IPS DF 6.9 (cell line): Measurements from ENCODE around the gene NAGA.
"Not testable (repeated sequence)": the region's sequence is repeated elsewhere in the genome, so short reads cannot be mapped to it uniquely, and the experiment has no call there.

ENCODE experiments used
- DNase-seq: peaks from one replicate; pipeline ENCODE4 v3.0.0-alpha.2; 2013; ENCODE audit warnings: low read depth, low spot score
- H3K27ac ChIP-seq: one replicate; pipeline ENCODE4 v1.5.1; 2013; ENCODE audit warnings: low read length, control low read depth
- H3K27me3 ChIP-seq: 2 replicates; pipeline ENCODE4 v1.6.1; 2013; ENCODE audit warnings: mild to moderate bottlenecking, low read length; ENCODE audit not compliant: control insufficient read depth, insufficient read depth
- H3K36me3 ChIP-seq: 2 replicates; pipeline ENCODE4 v1.6.1; 2013; ENCODE audit warnings: low read length; ENCODE audit not compliant: control insufficient read depth, insufficient read depth
- H3K4me1 ChIP-seq: 2 replicates; pipeline ENCODE4 v1.6.1; 2013; ENCODE audit warnings: low read length; ENCODE audit not compliant: control insufficient read depth, insufficient read depth
- H3K4me3 ChIP-seq: 2 replicates; pipeline ENCODE4 v1.5.1; 2013; ENCODE audit warnings: mild to moderate bottlenecking, low read length
- H3K9me3 ChIP-seq: 2 replicates; pipeline ENCODE4 v1.6.1; 2013; ENCODE audit warnings: low read length, inconsistent platforms; ENCODE audit not compliant: control insufficient read depth, insufficient read depth
- WGBS: extraction: QIAGEN DNeasy Blood & Tissue Kit; methylation state at CpG from one replicate; pipeline ENCODE4 v1.1.7; 2013; ENCODE audit warnings: mixed read lengths, missing lambda C conversion rate; ENCODE audit not compliant: insufficient read length, insufficient coverage; 5-methylcytosine and 5-hydroxymethylcytosine counted together

The NAGA gene

GRCh38 chr22:42070517-42071422, at the start of gene NAGA:
TSS of gene NAGA (minus strand) at chr22:42070812. CDS start at chr22:42070297, 515 bp downstream.
- WGBS, result no CpG with 5 or more reads among the region's 56 CpGs
- Histone ChIP-seq H3K36me3 (0 out of 2 replicates have a peak, but pooled peaks cover 1% of the 10 kb centered on the region), H3K4me1 (peaks cover 7% of the 10 kb centered on the region), H3K27ac (no peak within 1 kb of the TSS), H3K27me3 (no peaks in the 10 kb centered on the region), H3K4me3 (peak within 1 kb of the TSS; percentile 56; the same call in 1 of the 2 replicates), H3K9me3 (no peaks in the 10 kb centered on the region)
- peak; percentile 92 for DNase-seq

GRCh38 chr22:42116848-42117424, 46.3 kb upstream of the NAGA start:
- H3K27ac ChIP-seq, result no peak overlapping the region
- DNase-seq, result no peak
- no peaks in the 10 kb centered on the region for H3K27me3 ChIP-seq
- no peak overlapping the region for H3K4me3 ChIP-seq
- no CpG with 5 or more reads among the region's 4 CpGs for WGBS
- H3K9me3 ChIP-seq, result peaks cover 3% of the 10 kb centered on the region
- no peaks in the 10 kb centered on the region for H3K36me3 ChIP-seq
- no peaks in the 10 kb centered on the region for H3K4me1 ChIP-seq

- DNase-seq, H3K36me3 ChIP-seq, H3K27me3 ChIP-seq, H3K4me1 ChIP-seq, H3K9me3 ChIP-seq, H3K4me3 ChIP-seq, H3K27ac ChIP-seq: not testable (repeated sequence)
- 100% methylated on average over 3 of the region's 6 CpGs for WGBS
Measured at GRCh38 chr22:42115420-42115830, 44.8 kb upstream of the NAGA start.

GRCh38 chr22:42114721-42115120, 44.1 kb upstream of the NAGA start:
- no peak for DNase-seq

GRCh38 chr22:42112793-42113192, 42.2 kb upstream of the NAGA start:
- H3K4me1 ChIP-seq, H3K36me3 ChIP-seq, H3K27ac ChIP-seq, H3K9me3 ChIP-seq, H3K27me3 ChIP-seq, H3K4me3 ChIP-seq, DNase-seq: not testable (repeated sequence)
- WGBS, result no CpG with 5 or more reads among the region's 4 CpGs

More at GRCh38 chr22:42114721-42115120, 44.1 kb upstream of the NAGA start:
- H3K9me3 ChIP-seq, result peaks cover 3% of the 10 kb centered on the region
- no peaks in the 10 kb centered on the region for H3K27me3 ChIP-seq
- no peaks in the 10 kb centered on the region for H3K36me3 ChIP-seq
- H3K4me3 ChIP-seq, result no peak overlapping the region
- no CpG with 5 or more reads among the region's 7 CpGs for WGBS
- H3K4me1 ChIP-seq, result no peaks in the 10 kb centered on the region
- no peak overlapping the region for H3K27ac ChIP-seq

- H3K36me3 ChIP-seq, result no peaks in the 10 kb centered on the region
- H3K4me1 ChIP-seq, result no peaks in the 10 kb centered on the region
- no peak for DNase-seq
- no peaks in the 10 kb centered on the region for H3K27me3 ChIP-seq
- H3K27ac ChIP-seq, result no peak overlapping the region
- no peak overlapping the region for H3K4me3 ChIP-seq
- peaks cover 3% of the 10 kb centered on the region for H3K9me3 ChIP-seq
- WGBS, result no CpG with 5 or more reads among the region's 4 CpGs
Measured at GRCh38 chr22:42111798-42112197, 41.2 kb upstream of the NAGA start.

GRCh38 chr22:42108848-42109247, 38.2 kb upstream of the NAGA start:
- no peak for DNase-seq
- WGBS, result no CpG with 5 or more reads among the region's 18 CpGs

GRCh38 chr22:42104332-42104860, 33.8 kb upstream of the NAGA start:
- not testable (repeated sequence) for H3K27me3 ChIP-seq, H3K9me3 ChIP-seq, H3K36me3 ChIP-seq, H3K27ac ChIP-seq, H3K4me3 ChIP-seq, DNase-seq, H3K4me1 ChIP-seq
- WGBS, result no CpG with 5 or more reads among the region's 6 CpGs

More at GRCh38 chr22:42108848-42109247, 38.2 kb upstream of the NAGA start:
- H3K27me3 ChIP-seq, result no peaks in the 10 kb centered on the region
- no peak overlapping the region for H3K27ac ChIP-seq
- peaks cover 2% of the 10 kb centered on the region; the same call in 1 of the 2 replicates for H3K9me3 ChIP-seq
- no peak overlapping the region for H3K4me3 ChIP-seq
- no peaks in the 10 kb centered on the region for H3K4me1 ChIP-seq
- H3K36me3 ChIP-seq, result no peaks in the 10 kb centered on the region

- no peaks in the 10 kb centered on the region for H3K27me3 ChIP-seq
- no peaks in the 10 kb centered on the region for H3K36me3 ChIP-seq
- peaks cover 2% of the 10 kb centered on the region; the same call in 1 of the 2 replicates for H3K9me3 ChIP-seq
- DNase-seq, result no peak
- H3K4me3 ChIP-seq, result no peak overlapping the region
- no peaks in the 10 kb centered on the region for H3K4me1 ChIP-seq
- no peak overlapping the region for H3K27ac ChIP-seq
- WGBS, result no CpG with 5 or more reads among the region's 3 CpGs
Measured at GRCh38 chr22:42101199-42101598, 30.6 kb upstream of the NAGA start.

- H3K36me3 ChIP-seq, result peaks cover 2% of the 10 kb centered on the region; the same call in 1 of the 2 replicates
- WGBS, result no CpG with 5 or more reads among the region's 7 CpGs
- peak overlapping the region; percentile 26; the same call in 1 of the 2 replicates for H3K4me3 ChIP-seq
- no peak overlapping the region for H3K27ac ChIP-seq
- no peaks in the 10 kb centered on the region for H3K27me3 ChIP-seq
- DNase-seq, result no peak
- H3K4me1 ChIP-seq, result no peaks in the 10 kb centered on the region
- H3K9me3 ChIP-seq, result no peaks in the 10 kb centered on the region
Measured at GRCh38 chr22:42091455-42091782, 20.8 kb upstream of the NAGA start.
